Pancreas (tissue), 10 donors: ENCODE measurements around the gene MAPKAPK2. TPM values are rescaled to one million over a fixed set of nuclear protein-coding genes. Genes with fewer than 3 reads are reported as not detected.

ENCODE experiments used
- ATAC-seq, 4 donors: fragments of 200-7000 bp; cut with Tn5 transposase; one replicate each; pipeline versions ENCODE4 v1.8.0 to v1.9.1; 2020; ENCODE audit warnings: mild to moderate bottlenecking in 4 of 4, moderate library complexity in 4 of 4
- DNase-seq, 6 donors: peaks; one replicate each; pipeline ENCODE4 v3.0.0-alpha.2; 2020
- FAIRE-seq: peaks from 2 replicates; lab custom pipeline; 2012; peaks lifted over from hg19 to GRCh38; lab: Jason Lieb, UNC
- H3K27ac ChIP-seq, 4 donors: fragments of 200-600 bp; sonication (generic); 1 replicate in 3 of 4; 2 replicates in 1 of 4; pipeline versions ENCODE4 v1.5.0 to v1.8.0; 2020
- H3K27me3 ChIP-seq, 4 donors: fragments of 200-600 bp; one replicate each; pipeline ENCODE4 v1.8.0; 2021
- H3K36me3 ChIP-seq, 3 donors: fragments of 200-600 bp; sonication (generic) in 1 of 3; one replicate each; pipeline versions ENCODE4 v1.5.0 to v1.8.0; 2020 to 2021
- H3K4me1 ChIP-seq, 3 donors: fragments of 200-600 bp; one replicate each; pipeline ENCODE4 v1.8.0; 2021
- H3K4me3 ChIP-seq, 4 donors: fragments of 200-600 bp; sonication (generic) in 2 of 4; one replicate each; pipeline versions ENCODE4 v1.5.0 to v1.8.0; 2020 to 2021
- H3K9me3 ChIP-seq, 4 donors: fragments of 200-600 bp; one replicate each; pipeline ENCODE4 v1.8.0; 2021
- CTCF ChIP-seq, 4 donors: fragments of 200-600 bp; sonication (generic) in 3 of 4; IDR thresholded peaks; one replicate each; pipeline versions ENCODE4 v1.5.0 to v1.8.0; 2021; ENCODE audit warnings: antibody characterized with exemption in 4 of 4
- WGBS, 2 donors: extraction: QIAGEN DNeasy Blood & Tissue Kit; methylation state at CpG; one replicate each; pipeline ENCODE4 v1.1.7; 2013; 5-methylcytosine and 5-hydroxymethylcytosine counted together
- intact Hi-C, 3 donors: fragments of 100-400 bp; cut with DNase I; formaldehyde crosslinking; loops; one replicate each; pipeline versions ENCODE4 v1.11.1 to v1.14.2; 2022
- polyA plus RNA-seq, 2 donors: library from polyadenylated mRNA; stranded (reverse); fragments of 200-250 nt; gene quantifications; one replicate each; pipeline ENCODE4 v1.2.3, GENCODE V29; 2013
- total RNA-seq, 6 donors: library from RNA; stranded (reverse); fragmentation: NEBNext Ultra II Directional in 4 of 6; extraction: Animal tissue kit (Norgen Biotek cat#: 25700) in 4 of 6; gene quantifications; one replicate each; pipeline versions ENCODE4 v1.2.1 to v1.2.4, GENCODE V29; 2021 to 2023
- donor health status: healthy with polysubstance abuse.
- donor health status: DM: no; HTN: no; CAD: no; lungs with moderate emphysema.
- donor health status: DM: no; HTN: no; CAD: no.
- donor health status: control.
- donor health status: control.
- donor health status: Bipolar disorder and iron deficiency.
- donor health status: DM: yes; HTN: yes; CAD: no.
- donor health status: DM: no; HTN: no; CAD: no.
- donor health status: DM: no; HTN: no; CAD: no.
- donor health status: DM: yes; HTN: yes; CAD: no.

Gene MAPKAPK2
- total and polyA plus RNA-seq, 8 donors = 28.3 to 55.7 (median 35.1) TPM

GRCh38 chr1:206739411-206740076 is 54.8 kb downstream of the MAPKAPK2 start:
- Histone ChIP-seq H3K4me3 (no peak overlapping the region), H3K27ac (no peak overlapping the region), H3K36me3 (no peaks in the 10 kb centered on the region), H3K27me3 (no peaks in the 10 kb centered on the region), H3K9me3 (no peaks in the 10 kb centered on the region), H3K4me1 (peaks cover 0 to 8% (median 0%) of the 10 kb centered on the region in 3 donors)
- DNase-seq = peak in 1 of 6 donors; percentile 29
- 42 to 66% methylated on average over 5 of the region's 5 CpGs for WGBS, 2 donors
- ATAC-seq = peak in 3 of 4 donors; percentile 17 to 46 (median 39)
- no peak for FAIRE-seq
- intact Hi-C loops = loop anchor here in 2 of 3 donors (5.0 to 10.0 kb wide), 2 partner anchors 173 to 245 kb away; no protein-coding TSS in a partner anchor
- no peak for TF ChIP-seq CTCF (IDR thresholded peaks at IDR 0.05)

GRCh38 chr1:206741142-206741701 is 56.5 kb downstream of the MAPKAPK2 start:
- no peak for TF ChIP-seq CTCF (IDR thresholded peaks at IDR 0.05)

GRCh38 chr1:206742719-206743383 is 58.1 kb downstream of the MAPKAPK2 start:
- 72 to 75% methylated on average over 13 of the region's 13 CpGs for WGBS, 2 donors
- ATAC-seq = no peak
- no peak overlapping the region for H3K4me3 ChIP-seq
- TF ChIP-seq CTCF (IDR thresholded peaks at IDR 0.05) = no peak
- FAIRE-seq = no peak
- no peaks in the 10 kb centered on the region for H3K27me3 ChIP-seq
- no peaks in the 10 kb centered on the region for H3K9me3 ChIP-seq
- no peak for DNase-seq
- intact Hi-C loops = no loop called here
- peaks cover 0 to 5% (median 0%) of the 10 kb centered on the region in 3 donors for H3K4me1 ChIP-seq
- no peaks in the 10 kb centered on the region for H3K36me3 ChIP-seq
- H3K27ac ChIP-seq = no peak overlapping the region

More at GRCh38 chr1:206741142-206741701, 56.5 kb downstream of the MAPKAPK2 start:
- WGBS, 2 donors = 79 to 84% methylated on average over 6 of the region's 6 CpGs
- Histone ChIP-seq H3K36me3 (no peaks in the 10 kb centered on the region), H3K27ac (no peak overlapping the region), H3K4me1 (peaks cover 0 to 8% (median 0%) of the 10 kb centered on the region in 3 donors), H3K4me3 (no peak overlapping the region), H3K9me3 (no peaks in the 10 kb centered on the region), H3K27me3 (no peaks in the 10 kb centered on the region)
- ATAC-seq (no peak), DNase-seq (no peak), FAIRE-seq (no peak)
- intact Hi-C loops = no loop called here

GRCh38 chr1:206744683-206745082 is 60.0 kb downstream of the MAPKAPK2 start:
- no peaks in the 10 kb centered on the region for H3K4me1 ChIP-seq
- no peak overlapping the region for H3K4me3 ChIP-seq
- no peak for TF ChIP-seq CTCF (IDR thresholded peaks at IDR 0.05)
- FAIRE-seq = no peak
- H3K36me3 ChIP-seq = no peaks in the 10 kb centered on the region
- 64 to 71% methylated on average over 4 of the region's 4 CpGs for WGBS, 2 donors
- H3K27me3 ChIP-seq = no peaks in the 10 kb centered on the region
- ATAC-seq = peak in 1 of 4 donors; percentile 54
- H3K27ac ChIP-seq = no peak overlapping the region
- DNase-seq = no peak
- H3K9me3 ChIP-seq = no peaks in the 10 kb centered on the region
- intact Hi-C loops = no loop called here
